HG02623 (cell line): ENCODE data around the gene WNT3.
"Not testable (repeated sequence)": the region's sequence is repeated elsewhere in the genome, so short reads cannot be mapped to it uniquely, and the experiment has no call there.

Source experiments
- ATAC-seq: cut with Tn5 transposase; IDR thresholded peaks from one replicate; pipeline ENCODE4 v1.9.1; 2021; ENCODE audit warnings: moderate library complexity; ENCODE audit not compliant: unreplicated experiment

The WNT3 gene

DNA sequence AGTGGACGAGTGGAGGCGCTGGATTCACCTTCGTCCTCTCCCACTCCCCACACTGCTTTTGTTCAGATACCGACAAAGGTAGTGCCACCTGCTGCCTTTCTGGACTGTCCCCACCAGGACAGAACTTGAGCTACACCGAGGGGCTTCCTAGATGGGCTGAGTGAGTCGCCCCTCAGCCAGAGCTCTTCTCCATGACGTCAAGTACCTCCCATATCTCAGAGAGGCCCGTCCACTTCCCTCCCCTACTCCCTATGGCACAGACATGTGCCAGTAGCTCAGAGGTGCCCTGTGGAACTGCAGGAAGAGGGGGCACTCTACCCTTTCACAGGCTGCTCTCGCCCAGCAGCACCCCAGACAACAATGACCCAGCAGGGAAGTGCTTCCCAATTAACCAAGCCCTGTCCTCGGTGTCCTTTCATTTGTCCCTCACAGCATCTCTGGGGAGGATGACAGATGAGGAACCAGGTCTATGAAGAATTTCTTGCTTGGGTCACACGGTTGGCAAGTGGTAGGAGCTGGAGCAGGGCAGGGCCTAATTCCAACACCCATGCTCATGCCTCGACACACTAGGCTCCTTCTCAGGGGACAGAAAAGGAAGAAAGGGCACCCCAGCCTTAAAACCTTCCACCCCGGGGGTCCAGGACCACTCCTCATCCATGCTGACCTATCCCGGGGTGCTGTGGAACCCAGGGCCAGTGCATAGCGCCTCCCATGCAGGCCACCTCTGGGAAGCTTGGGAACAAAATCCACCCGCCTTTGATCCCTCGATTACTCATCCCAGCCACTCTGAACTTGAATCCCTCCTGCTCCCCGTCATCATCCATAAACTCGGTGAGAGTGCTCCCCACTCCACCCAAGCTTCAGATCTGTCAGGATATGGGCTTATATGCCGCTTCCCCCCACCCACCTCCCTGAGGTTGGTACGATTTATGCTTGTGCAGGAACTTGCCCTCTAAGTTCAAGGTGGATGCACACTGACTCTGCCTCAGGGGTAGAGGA, 51.7 kb downstream of the WNT3 start:
- no peak for ATAC-seq

DNA sequence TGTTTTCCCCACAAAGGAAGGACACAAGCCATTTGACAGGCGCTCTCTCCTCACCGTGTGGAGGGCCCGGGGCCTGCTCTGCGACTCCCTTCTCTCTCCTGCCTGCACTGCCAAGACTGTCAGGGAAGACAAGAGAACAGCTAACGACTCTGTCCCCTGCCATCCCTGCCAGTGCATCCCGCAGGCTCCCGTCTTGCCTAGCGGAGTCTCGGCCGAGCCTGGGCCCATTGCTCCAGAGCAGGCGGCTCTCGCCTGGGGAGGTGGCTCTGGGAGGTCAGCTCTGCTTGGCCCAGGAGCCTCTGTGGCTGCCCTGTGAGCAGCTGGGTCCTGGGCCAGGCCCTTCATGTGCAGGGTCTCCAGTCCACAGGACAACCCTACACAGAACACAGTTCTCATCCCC, 53.0 kb downstream of the WNT3 start:
- no peak for ATAC-seq

DNA sequence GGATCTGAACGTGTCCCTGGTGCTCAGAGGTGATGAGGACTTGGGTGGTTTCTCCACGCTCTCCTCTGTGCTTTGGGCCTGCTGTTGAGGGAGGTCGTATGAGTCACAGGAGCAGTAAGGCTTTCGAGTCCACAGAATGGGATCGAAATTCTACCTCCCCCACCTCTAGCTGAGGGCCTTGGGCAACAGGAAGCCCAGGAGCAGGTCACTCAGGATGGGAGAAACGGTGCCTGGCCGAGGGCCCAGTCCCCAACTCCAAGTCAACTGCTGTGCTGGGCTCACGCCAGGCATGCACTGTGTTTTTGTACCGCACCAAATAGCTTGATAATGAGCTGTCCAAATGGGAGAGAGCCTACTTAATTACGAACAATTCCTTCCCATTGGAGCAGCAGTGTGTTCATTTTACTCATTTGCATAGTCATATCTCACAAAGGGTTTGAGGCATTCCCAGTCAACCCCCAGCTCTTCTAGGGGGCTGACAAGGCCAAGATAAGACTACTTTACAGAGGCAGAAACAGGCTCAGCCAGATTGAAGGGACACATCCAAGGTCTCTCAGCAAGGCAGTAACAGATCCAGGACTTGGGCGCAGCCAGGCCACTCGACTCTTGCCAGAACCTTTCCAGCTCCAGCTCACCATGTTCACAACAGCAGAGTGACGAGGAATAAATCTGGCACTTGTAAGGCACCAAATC, 53.6 kb downstream of the WNT3 start:
- no peak for ATAC-seq

DNA sequence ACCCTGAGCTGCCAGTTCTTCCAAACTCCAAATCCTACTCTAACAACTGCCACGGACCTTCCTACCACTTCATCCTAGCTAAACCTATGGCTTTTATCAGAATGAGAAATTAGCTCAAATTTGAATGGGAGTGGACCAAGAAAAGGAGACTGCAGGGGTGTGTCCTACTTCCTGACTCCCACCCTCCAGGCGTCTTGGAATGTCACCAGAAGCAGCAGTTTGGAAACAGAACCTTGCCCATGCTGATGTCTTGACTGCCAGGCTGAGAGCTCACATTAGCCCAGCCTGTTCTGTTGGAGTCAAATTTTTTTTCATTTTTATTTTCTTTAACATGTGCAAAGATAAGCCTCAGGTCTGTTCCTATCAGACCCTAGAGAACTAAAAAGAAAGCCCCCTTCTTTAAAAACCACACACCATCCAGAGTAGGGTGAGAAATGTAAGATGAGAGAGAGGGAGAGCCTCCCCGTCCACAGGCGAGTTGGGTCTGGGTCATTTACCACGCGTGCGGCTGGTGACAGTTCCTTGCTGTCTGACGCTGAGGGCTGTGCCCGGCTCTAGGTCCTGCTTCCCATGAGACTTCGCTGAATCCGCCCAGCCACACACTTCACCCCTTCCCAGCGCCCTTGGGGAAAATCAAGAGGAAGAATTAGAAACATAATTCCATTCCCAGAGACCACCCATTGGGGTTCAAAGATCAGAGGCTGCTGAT, 54.3 kb downstream of the WNT3 start:
- no peak for ATAC-seq

GRCh38 chr17:46763416-46763815, 55.1 kb downstream of the WNT3 start:
- no peak for ATAC-seq

- no peak for ATAC-seq
These were observed 59.4 kb downstream of the WNT3 start for GRCh38 chr17:46759141-46759540.

- no peak for ATAC-seq
These were observed 59.9 kb downstream of the WNT3 start for GRCh38 chr17:46758614-46759013.

DNA sequence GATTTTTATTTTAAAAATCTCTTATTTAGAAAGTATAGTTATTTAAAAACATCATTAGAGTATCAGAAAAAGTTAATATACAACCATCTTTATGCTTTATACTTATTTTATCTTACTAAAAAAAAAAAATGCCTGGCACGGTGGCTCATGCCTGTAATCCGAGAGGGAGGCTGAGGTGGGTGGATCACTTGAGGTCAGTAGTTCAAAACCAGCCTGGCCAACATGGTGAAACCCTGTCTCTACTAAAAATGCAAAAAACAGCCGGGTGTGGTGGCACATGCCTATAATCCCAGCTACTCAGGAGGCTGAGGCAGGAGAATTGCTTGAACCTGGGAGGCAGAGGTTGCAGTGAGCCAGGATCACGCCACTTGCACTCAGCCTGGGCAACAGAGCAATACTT, 60.9 kb downstream of the WNT3 start:
- ATAC-seq: not testable (repeated sequence)

- ATAC-seq: no peak
These were observed 61.6 kb downstream of the WNT3 start for GRCh38 chr17:46756861-46757260.

GRCh38 chr17:46756081-46756735, 62.3 kb downstream of the WNT3 start:
- no peak for ATAC-seq

DNA sequence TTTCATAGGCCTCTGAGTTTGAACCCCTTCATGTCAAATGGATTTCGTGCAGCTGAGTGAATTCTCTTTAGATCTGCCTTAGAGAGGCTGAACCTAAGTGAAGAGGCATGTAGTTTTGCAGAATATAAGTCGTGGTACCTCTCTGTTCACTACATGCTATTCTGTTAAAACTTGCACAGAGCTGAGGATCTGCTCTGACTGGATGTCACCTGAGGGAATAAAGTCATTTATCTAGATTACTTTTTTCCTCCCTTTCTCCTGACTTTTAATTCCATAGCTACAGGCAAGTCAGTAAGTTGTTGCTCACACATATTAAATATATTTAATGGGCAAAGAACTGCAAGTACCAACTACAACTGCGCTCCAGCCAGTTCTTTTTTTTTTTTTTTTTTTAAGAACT, 64.7 kb downstream of the WNT3 start:
- no peak for ATAC-seq

DNA sequence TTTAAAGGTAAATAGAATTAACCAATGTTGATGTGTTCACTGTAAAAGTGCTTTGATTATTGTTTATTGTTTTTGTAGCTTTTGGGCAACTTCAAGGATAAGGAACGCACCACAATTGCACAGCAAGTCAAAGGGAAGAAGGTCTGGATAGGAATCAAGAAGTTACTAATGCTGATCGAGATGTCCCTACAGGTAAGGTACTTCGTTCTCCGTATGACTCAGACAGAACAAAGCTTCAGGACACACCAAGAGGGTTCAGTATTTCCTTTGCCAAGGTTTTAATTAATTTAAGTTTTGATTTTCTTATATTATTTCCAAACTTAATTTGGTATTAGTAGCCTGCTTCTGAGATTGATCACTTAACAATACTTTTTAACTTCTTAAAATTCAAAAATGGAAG, 67.1 kb downstream of the WNT3 start:
- no peak for ATAC-seq

- no peak for ATAC-seq
These were observed 73.1 kb downstream of the WNT3 start for GRCh38 chr17:46745376-46745775.

DNA sequence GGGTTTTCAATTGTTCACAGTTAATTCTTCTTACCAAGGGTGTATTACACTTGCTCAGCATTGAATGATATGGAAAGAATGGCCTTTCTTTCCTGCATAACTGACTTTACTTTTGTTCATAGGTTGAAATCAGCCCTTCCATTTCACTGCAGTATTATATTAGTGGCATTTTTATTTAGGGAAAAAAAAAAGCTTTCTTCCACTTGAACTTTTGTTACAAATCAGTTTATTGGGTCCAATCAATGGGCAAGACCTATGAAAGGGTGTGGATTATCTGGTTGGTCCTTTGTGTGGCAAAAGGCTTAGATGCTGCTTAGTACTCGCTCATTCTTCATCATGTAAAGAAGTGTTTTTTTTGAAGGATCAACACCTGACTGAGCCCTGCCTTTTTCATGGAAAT, 74.1 kb downstream of the WNT3 start:
- no peak for ATAC-seq

DNA sequence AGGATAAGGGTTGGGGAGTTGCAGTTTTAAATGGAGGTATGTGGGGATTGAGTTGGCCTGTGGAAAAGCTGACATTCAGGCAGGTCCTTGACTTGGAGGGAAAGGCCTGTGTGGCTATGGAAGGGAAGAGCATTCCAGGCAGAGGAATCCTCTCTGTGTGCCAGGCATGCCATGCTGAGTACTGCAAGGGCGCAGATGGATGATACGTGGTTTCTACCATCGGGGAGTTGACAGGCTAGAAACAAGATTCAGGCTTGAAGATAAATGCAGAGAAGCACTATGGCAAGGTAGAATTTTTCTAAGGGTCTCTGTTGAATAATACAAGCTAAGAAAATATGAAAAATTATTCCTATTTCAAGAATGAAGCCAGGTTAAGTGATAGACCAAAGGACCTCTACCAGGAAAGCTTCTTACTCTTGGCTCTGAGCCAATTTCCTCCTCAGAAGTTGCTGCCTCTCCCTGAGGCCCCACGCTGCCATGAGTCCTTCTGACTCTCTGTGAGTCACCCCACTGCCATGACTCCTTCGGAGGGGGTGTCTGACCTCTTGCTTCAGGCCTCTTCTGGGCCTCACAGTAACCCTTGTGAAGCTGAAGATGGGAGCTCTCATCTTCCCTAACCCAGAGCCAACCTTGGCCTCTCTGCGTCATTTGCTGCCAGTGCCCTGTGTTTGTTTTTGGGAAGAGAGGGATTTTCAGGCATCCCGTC, 75.8 kb downstream of the WNT3 start:
- no peak for ATAC-seq

- ATAC-seq: no peak
These were observed 77.3 kb downstream of the WNT3 start for GRCh38 chr17:46741122-46741730.

DNA sequence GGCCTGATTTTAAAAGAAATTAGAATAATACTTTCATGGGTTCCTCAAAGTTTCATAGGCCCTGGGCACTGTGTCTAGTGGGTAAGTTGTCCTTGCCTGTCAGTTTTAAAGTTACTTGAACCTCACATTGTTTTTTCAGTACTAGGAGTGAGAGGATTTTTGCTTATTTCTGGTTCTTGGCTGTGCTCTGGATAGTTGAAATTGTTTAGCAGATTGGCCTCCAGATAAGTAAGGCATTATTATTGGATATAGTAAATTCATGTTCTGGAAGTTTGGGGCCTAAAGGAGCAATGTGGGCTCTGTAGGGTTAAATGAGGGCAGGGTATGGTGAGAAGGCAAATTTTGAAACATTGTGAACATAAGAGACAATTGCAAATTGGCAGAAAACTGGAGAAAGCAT, 78.5 kb downstream of the WNT3 start:
- ATAC-seq: no peak

DNA sequence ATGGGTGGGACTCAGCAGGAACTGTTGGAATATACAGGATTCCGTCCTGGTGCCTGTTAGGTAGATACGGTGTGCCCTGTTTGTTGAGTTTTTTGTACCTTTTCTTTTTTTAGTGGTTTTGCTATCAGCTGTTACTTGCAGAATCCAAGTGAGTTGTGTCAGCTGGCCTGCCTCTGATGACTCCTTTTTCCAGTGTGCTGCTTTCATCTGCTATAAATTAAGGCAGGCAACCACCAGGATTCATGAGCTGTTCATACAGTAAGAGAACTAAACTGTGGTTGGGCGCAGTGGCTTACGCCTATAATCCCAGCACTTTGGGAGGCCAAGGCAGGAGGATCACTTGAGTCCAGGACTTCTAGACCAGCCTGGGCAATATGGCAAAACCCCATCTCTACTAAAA, 79.9 kb downstream of the WNT3 start:
- ATAC-seq: no peak

DNA sequence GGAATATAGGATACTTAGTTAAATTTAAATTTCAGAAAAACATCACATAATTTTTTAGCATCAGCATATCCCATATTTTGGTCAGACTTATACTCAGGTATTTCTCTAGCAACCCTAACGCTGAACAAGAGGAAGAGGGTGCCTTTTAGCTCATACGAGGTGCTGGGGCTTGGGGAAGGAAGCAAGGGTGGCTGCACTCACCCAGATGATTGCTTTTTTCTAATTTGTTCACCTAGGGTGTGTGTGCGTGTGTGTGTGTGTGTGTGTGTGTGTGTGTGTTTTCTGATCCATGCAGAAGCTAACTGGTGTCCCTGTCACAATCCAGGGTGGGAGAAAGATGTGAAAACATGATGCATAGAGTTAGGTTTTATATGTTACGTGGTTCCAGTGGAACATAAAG, 81.2 kb downstream of the WNT3 start:
- ATAC-seq: no peak

- ATAC-seq: no peak
These were observed 82.4 kb downstream of the WNT3 start for GRCh38 chr17:46736100-46736499.
